HepG2 (cell line): ENCODE measurements around the gene ZNF175. TPM values are rescaled to one million over a fixed set of nuclear protein-coding genes. Genes with fewer than 3 reads are reported as not detected.

Source experiments
- ATAC-seq: fragments of 200-7000 bp; cut with Tn5 transposase; 3 replicates; pipeline ENCODE4 v1.9.1; 2020; ENCODE audit warnings: mild to moderate bottlenecking, moderate library complexity
- BruUV-seq: library from RNA; stranded (reverse); fragments of 400-500 nt; replicated peaks from 2 replicates; lab custom pipeline; 2021; lab: Mats Ljungman, UMichigan
- CTCF ChIA-PET: fragments of 300-600 bp; formaldehyde crosslinking; extraction: SDS; loops from one replicate; lab custom pipeline; 2021; ENCODE audit warnings: low total read pairs, inconsistent platforms, low intra/inter-chr PET ratio; lab: Yijun Ruan, JAX
- POLR2A ChIA-PET: fragments of 350-600 bp; sonication (Branson Sonifier 250); formaldehyde crosslinking; loops from one replicate; lab custom pipeline; 2020; ENCODE audit warnings: antibody characterized with exemption, inconsistent platforms; lab: Yijun Ruan, JAX
- DNase-seq: peaks from one replicate; pipeline ENCODE4 v3.0.0-alpha.2; 2015; ENCODE audit warnings: low spot score
- FAIRE-seq: peaks from 3 replicates; lab custom pipeline; 2011; peaks lifted over from hg19 to GRCh38; lab: Jason Lieb, UNC
- H2AFZ ChIP-seq: one replicate; pipeline ENCODE4 v1.6.1; 2011; ENCODE audit warnings: low read length, inconsistent platforms
- H3K27ac ChIP-seq: fragments of 300-600 bp; 3 replicates; pipeline ENCODE4 v1.8.0; 2011; ENCODE audit warnings: mixed run types, mild to moderate bottlenecking, mixed read lengths, low read length, inconsistent platforms; ENCODE audit not compliant: insufficient read depth; ENCODE audit errors: extremely low read length
- H3K27me3 ChIP-seq, 2 experiments: fragments of 200-600 bp in 1 of 2; 2 replicates in 1 of 2; 3 replicates in 1 of 2; pipeline versions ENCODE4 v1.6.0 to v1.8.0; 2011; ENCODE audit warnings: low read length in 2 of 2, mild to moderate bottlenecking in 2 of 2, moderate library complexity in 2 of 2, inconsistent platforms in 1 of 2; ENCODE audit not compliant: insufficient read depth in 2 of 2, control insufficient read depth in 1 of 2
- H3K36me3 ChIP-seq, 2 experiments: fragments of 200-600 bp in 1 of 2; replicated peaks in 1 of 2; 2 replicates in 1 of 2; 3 replicates in 1 of 2; pipeline versions ENCODE4 v1.5.1 to v1.8.0; 2011; ENCODE audit warnings: low read length in 2 of 2, inconsistent platforms in 1 of 2; ENCODE audit not compliant: insufficient read depth in 2 of 2, control insufficient read depth in 1 of 2
- H3K4me1 ChIP-seq: 2 replicates; pipeline ENCODE4 v1.5.1; 2012; ENCODE audit warnings: low read length, inconsistent platforms; ENCODE audit not compliant: insufficient read depth
- H3K4me2 ChIP-seq: 2 replicates; pipeline ENCODE4 v1.6.0; 2011; ENCODE audit warnings: low read depth, low read length, inconsistent platforms
- H3K4me3 ChIP-seq, 3 experiments: fragments of 200-600 bp in 1 of 3; sonication (generic), shearing (Covaris generic) in 1 of 3; replicated peaks in 1 of 3; 2 replicates each; pipeline ENCODE4 v1.5.1; 2011 to 2016; ENCODE audit warnings: low read length in 3 of 3, inconsistent platforms in 2 of 3, low read depth in 2 of 3, mild to moderate bottlenecking in 2 of 3, control low read depth in 1 of 3, mixed read lengths in 1 of 3; ENCODE audit not compliant: insufficient read depth in 1 of 3
- H3K79me2 ChIP-seq: one replicate; pipeline ENCODE4 v1.6.1; 2011; ENCODE audit warnings: low read length, inconsistent platforms; ENCODE audit not compliant: insufficient read depth
- H3K9ac ChIP-seq: 2 replicates; pipeline ENCODE4 v1.6.0; 2011; ENCODE audit warnings: mild to moderate bottlenecking, low read depth, low read length, inconsistent platforms; ENCODE audit not compliant: insufficient read depth
- H3K9me3 ChIP-seq: 2 replicates; pipeline ENCODE4 v1.5.1; 2012; ENCODE audit warnings: mild to moderate bottlenecking, low read length
- H4K20me1 ChIP-seq: 2 replicates; pipeline ENCODE4 v1.6.0; 2011; ENCODE audit warnings: inconsistent platforms, mild to moderate bottlenecking, low read length, moderate library complexity; ENCODE audit not compliant: insufficient read depth
- ATAD3A ChIP-seq: sonication (generic); formaldehyde crosslinking; IDR thresholded peaks from 2 replicates; pipeline ENCODE4 v1.4.0; 2020; ENCODE audit warnings: missing genetic modification reagents
- BRD4 ChIP-seq: sonication (generic); formaldehyde crosslinking; IDR thresholded peaks from 2 replicates; pipeline ENCODE4 v1.4.0; 2020; ENCODE audit warnings: missing genetic modification reagents
- DNMT1 ChIP-seq: sonication (generic); formaldehyde crosslinking; IDR thresholded peaks from 2 replicates; pipeline ENCODE4 v1.5.1; 2020; ENCODE audit warnings: mild to moderate bottlenecking, missing genetic modification reagents
- HNRNPUL1 ChIP-seq: fragments of 200-400 bp; formaldehyde crosslinking; IDR thresholded peaks from 2 replicates; pipeline ENCODE4 v1.6.1; 2017; ENCODE audit warnings: low read depth, mild to moderate bottlenecking, low read length, moderate library complexity
- MIER3 ChIP-seq: IDR thresholded peaks from 2 replicates; pipeline ENCODE4 v1.6.1; 2016; ENCODE audit warnings: missing compliant biosample characterization, borderline replicate concordance
- PTBP1 ChIP-seq: fragments of 200-400 bp; formaldehyde crosslinking; IDR thresholded peaks from 2 replicates; pipeline ENCODE4 v1.6.1; 2018; ENCODE audit warnings: low read length, low read depth; ENCODE audit not compliant: poor library complexity, severe bottlenecking
- RCOR2 ChIP-seq: IDR thresholded peaks from 2 replicates; pipeline ENCODE4 v1.6.1; 2016; ENCODE audit warnings: missing biosample characterization, missing genetic modification reagents
- U2AF2 ChIP-seq: fragments of 200-400 bp; formaldehyde crosslinking; IDR thresholded peaks from 2 replicates; pipeline ENCODE4 v1.6.1; 2017; ENCODE audit warnings: low read depth, mild to moderate bottlenecking, low read length
- YEATS4 ChIP-seq: sonication (generic); formaldehyde crosslinking; IDR thresholded peaks from 2 replicates; pipeline ENCODE4 v1.4.0; 2020; ENCODE audit warnings: missing genetic modification reagents, borderline replicate concordance
- ZFX ChIP-seq: sonication (generic); formaldehyde crosslinking; IDR thresholded peaks from 2 replicates; pipeline ENCODE4 v1.4.0; 2020; ENCODE audit warnings: mild to moderate bottlenecking, low read depth, missing genetic modification reagents, moderate library complexity
- ZNF547 ChIP-seq: sonication (generic); formaldehyde crosslinking; IDR thresholded peaks from 2 replicates; pipeline ENCODE4 v1.5.1; 2020; ENCODE audit warnings: mild to moderate bottlenecking, missing genetic modification reagents
- ZNF564 ChIP-seq: sonication (generic); formaldehyde crosslinking; IDR thresholded peaks from 2 replicates; pipeline ENCODE4 v1.8.1; 2023; ENCODE audit warnings: mild to moderate bottlenecking, missing genetic modification reagents
- ZNF768 ChIP-seq: sonication (generic); formaldehyde crosslinking; IDR thresholded peaks from 2 replicates; pipeline ENCODE4 v1.4.0; 2020; ENCODE audit warnings: missing genetic modification reagents
- WGBS: methylation state at CpG from one replicate; pipeline ENCODE4 v1.1.6; 2017; ENCODE audit warnings: low lambda C conversion rate; 5-methylcytosine and 5-hydroxymethylcytosine counted together
- in situ Hi-C: cut with HindIII; loops from 2 replicates; pipeline ENCODE4 v1.10.0; 2017; ENCODE audit warnings: low pct_unique_long_range_greater_than_20kb; ENCODE audit not compliant: extremely low pct_ligation_motif_present
- intact Hi-C: fragments of 100-400 bp; cut with micrococcal nuclease; formaldehyde crosslinking; loops from one replicate; pipeline ENCODE4 v1.10.0; 2022; ENCODE audit not compliant: unreplicated experiment
- polyA plus RNA-seq, 8 experiments: library from polyadenylated mRNA; depleted of rRNA in 3 of 8; stranded (reverse) in 7 of 8; unstranded in 1 of 8; fragments of >200 nt; fragmentation: Illumina TruSeq in 4 of 8; extraction: Trizol in 4 of 8; gene quantifications; 2 replicates each; pipeline versions ENCODE4 v1.2.1 to v1.2.3, GENCODE V29; 2011 to 2016; ENCODE audit warnings: low read depth in 4 of 8, missing spikeins in 1 of 8, mixed read lengths in 1 of 8; ENCODE audit not compliant: insufficient read depth in 1 of 8
- total RNA-seq, 5 experiments: library from RNA; depleted of rRNA; stranded (reverse); fragments of >200 nt; fragmentation: Illumina TruSeq; extraction: Trizol; gene quantifications; 2 replicates each; pipeline ENCODE4 v1.2.3, GENCODE V29; 2016; ENCODE audit warnings: low read depth in 1 of 5
- TF ChIP-seq, protein P1 (sequence below): sonication (generic); formaldehyde crosslinking; IDR thresholded peaks from 2 replicates; pipeline ENCODE4 v1.5.0; 2020; ENCODE audit warnings: missing genetic modification reagents, mild to moderate bottlenecking, borderline replicate concordance
- TF ChIP-seq, protein P2 (sequence below): IDR thresholded peaks from 2 replicates; pipeline ENCODE4 v1.6.1; 2012; ENCODE audit warnings: inconsistent platforms
- TF ChIP-seq, protein P3 (sequence below): sonication (generic); formaldehyde crosslinking; IDR thresholded peaks from 2 replicates; pipeline ENCODE4 v1.4.0; 2020; ENCODE audit warnings: missing genetic modification reagents, borderline replicate concordance
- TF ChIP-seq, protein P4 (sequence below): sonication (generic); formaldehyde crosslinking; IDR thresholded peaks from 2 replicates; pipeline ENCODE4 v1.9.0; 2021; ENCODE audit warnings: missing genetic modification reagents, borderline replicate concordance

Gene ZNF175
- total and polyA plus RNA-seq, 2 of the 13 experiments (the other 11 are each of a cell fraction or from before 2014, with no cell fraction given), result 1.2 to 1.5 TPM

DNA sequence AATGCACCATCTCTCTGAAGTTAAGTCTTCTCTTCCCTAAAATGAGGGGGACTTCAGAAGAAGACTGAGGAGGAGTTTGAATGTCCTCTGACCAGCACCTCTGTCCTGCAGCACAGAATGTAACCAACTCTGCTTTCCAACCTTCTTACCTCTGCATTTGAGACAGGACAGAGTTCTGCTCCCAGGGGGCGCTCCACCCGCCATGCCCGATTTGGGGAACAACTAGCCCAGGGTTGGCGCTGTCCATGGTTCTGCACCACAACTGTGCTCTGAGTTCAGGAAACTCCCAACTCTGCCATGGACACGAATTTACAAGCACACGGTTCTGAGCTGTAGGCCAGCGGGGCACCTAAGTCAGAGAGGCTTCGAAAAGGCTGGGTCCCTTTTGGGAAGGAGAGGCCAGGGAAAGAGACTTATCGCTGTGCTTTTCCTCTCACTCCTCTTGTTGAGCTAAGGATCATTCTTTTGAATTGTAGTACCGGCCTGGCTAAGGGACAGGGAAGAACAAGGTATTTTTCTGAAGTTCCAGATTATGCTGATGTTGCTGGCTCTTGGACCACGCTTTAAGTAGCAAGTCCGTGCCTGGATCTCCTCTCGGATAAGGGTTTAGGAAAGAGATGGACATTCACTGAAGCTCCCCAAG lies 37.0 kb downstream of the ZNF175 start:
- ATAC-seq (peak; percentile 71), FAIRE-seq (peak; percentile 28)
- TF ChIP-seq DNMT1 (no peak), PTBP1 (no peak), ZNF768 (CRISPR knock-in tag) (peak; percentile 64; the same call in 1 of the 2 replicates), ZNF547 (CRISPR knock-in tag) (peak; percentile 81; the same call in 1 of the 2 replicates), HNRNPUL1 (no peak), YEATS4 (CRISPR knock-in tag) (no peak), ZNF564 (CRISPR knock-in tag) (peak; percentile 81), U2AF2 (no peak), ZFX (0 out of 2 replicates have a peak, but pooled peaks have one; percentile 19), RCOR2 (CRISPR knock-in tag) (no peak), ATAD3A (CRISPR knock-in tag) (peak; percentile 93; the same call in 1 of the 2 replicates), BRD4 (CRISPR knock-in tag) (0 out of 2 replicates have a peak, but pooled peaks have one; percentile 42), MIER3 (CRISPR knock-in tag) (peak; percentile 79; the same call in 1 of the 2 replicates)
- TF ChIP-seq, protein P1, sequence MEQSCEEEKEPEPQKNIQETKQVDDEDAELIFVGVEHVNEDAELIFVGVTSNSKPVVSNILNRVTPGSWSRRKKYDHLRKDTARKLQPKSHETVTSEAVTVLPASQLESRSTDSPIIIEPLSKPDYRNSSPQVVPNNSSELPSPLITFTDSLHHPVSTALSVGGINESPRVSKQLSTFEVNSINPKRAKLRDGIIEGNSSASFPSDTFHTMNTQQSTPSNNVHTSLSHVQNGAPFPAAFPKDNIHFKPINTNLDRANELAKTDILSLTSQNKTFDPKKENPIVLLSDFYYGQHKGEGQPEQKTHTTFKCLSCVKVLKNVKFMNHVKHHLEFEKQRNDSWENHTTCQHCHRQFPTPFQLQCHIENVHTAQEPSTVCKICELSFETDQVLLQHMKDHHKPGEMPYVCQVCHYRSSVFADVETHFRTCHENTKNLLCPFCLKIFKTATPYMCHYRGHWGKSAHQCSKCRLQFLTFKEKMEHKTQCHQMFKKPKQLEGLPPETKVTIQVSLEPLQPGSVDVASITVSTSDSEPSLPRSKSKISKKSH (CRISPR knock-in tag), result peak; percentile 82; the same call in 1 of the 2 replicates
- TF ChIP-seq, protein P2, sequence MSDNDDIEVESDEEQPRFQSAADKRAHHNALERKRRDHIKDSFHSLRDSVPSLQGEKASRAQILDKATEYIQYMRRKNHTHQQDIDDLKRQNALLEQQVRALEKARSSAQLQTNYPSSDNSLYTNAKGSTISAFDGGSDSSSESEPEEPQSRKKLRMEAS, result no peak
- TF ChIP-seq, protein P3, sequence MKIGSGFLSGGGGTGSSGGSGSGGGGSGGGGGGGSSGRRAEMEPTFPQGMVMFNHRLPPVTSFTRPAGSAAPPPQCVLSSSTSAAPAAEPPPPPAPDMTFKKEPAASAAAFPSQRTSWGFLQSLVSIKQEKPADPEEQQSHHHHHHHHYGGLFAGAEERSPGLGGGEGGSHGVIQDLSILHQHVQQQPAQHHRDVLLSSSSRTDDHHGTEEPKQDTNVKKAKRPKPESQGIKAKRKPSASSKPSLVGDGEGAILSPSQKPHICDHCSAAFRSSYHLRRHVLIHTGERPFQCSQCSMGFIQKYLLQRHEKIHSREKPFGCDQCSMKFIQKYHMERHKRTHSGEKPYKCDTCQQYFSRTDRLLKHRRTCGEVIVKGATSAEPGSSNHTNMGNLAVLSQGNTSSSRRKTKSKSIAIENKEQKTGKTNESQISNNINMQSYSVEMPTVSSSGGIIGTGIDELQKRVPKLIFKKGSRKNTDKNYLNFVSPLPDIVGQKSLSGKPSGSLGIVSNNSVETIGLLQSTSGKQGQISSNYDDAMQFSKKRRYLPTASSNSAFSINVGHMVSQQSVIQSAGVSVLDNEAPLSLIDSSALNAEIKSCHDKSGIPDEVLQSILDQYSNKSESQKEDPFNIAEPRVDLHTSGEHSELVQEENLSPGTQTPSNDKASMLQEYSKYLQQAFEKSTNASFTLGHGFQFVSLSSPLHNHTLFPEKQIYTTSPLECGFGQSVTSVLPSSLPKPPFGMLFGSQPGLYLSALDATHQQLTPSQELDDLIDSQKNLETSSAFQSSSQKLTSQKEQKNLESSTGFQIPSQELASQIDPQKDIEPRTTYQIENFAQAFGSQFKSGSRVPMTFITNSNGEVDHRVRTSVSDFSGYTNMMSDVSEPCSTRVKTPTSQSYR (CRISPR knock-in tag), result peak; percentile 66; the same call in 1 of the 2 replicates
- TF ChIP-seq, protein P4, sequence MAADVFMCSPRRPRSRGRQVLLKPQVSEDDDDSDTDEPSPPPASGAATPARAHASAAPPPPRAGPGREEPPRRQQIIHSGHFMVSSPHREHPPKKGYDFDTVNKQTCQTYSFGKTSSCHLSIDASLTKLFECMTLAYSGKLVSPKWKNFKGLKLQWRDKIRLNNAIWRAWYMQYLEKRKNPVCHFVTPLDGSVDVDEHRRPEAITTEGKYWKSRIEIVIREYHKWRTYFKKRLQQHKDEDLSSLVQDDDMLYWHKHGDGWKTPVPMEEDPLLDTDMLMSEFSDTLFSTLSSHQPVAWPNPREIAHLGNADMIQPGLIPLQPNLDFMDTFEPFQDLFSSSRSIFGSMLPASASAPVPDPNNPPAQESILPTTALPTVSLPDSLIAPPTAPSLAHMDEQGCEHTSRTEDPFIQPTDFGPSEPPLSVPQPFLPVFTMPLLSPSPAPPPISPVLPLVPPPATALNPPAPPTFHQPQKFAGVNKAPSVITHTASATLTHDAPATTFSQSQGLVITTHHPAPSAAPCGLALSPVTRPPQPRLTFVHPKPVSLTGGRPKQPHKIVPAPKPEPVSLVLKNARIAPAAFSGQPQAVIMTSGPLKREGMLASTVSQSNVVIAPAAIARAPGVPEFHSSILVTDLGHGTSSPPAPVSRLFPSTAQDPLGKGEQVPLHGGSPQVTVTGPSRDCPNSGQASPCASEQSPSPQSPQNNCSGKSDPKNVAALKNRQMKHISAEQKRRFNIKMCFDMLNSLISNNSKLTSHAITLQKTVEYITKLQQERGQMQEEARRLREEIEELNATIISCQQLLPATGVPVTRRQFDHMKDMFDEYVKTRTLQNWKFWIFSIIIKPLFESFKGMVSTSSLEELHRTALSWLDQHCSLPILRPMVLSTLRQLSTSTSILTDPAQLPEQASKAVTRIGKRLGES (CRISPR knock-in tag), result peak; percentile 86

More for the DNA sequence above, 37.0 kb downstream of the ZNF175 start:
- peak; percentile 60 for DNase-seq
- Histone ChIP-seq H3K9me3 (no peaks in the 10 kb centered on the region), H3K4me3 (no peak overlapping the region), H3K4me1 (no peaks in the 10 kb centered on the region), H3K36me3 (no peaks in the 10 kb centered on the region), H3K27ac (no peak overlapping the region), H3K9ac (no peak overlapping the region), H3K79me2 (no peaks in the 10 kb centered on the region), H4K20me1 (no peaks in the 10 kb centered on the region), H2AFZ (no peak overlapping the region), H3K4me2 (no peak overlapping the region), H3K27me3 (no peaks in the 10 kb centered on the region)
- WGBS, result 22% methylated on average over 12 of the region's 13 CpGs
- no TSS peak for BruUV-seq
- ChIA-PET CTCF (interaction anchor here (0.6 to 0.8 kb wide), 2 partner anchors 49 to 202 kb away, joined by 3 read pairs; no protein-coding TSS in a partner anchor), POLR2A (no interaction called here)
- in situ Hi-C loops (no loop called here), intact Hi-C loops (no loop called here)
